Measurements from ENCODE around the gene ZBTB33. TPM values are rescaled to one million over a fixed set of nuclear protein-coding genes. Genes with fewer than 3 reads are reported as not detected.

Gene ZBTB33
- total and polyA plus RNA-seq, 2 of the 13 experiments (the other 11 are each of a cell fraction or from before 2014, with no cell fraction given) = 6.5 to 20.2 TPM

GRCh38 chrX:120200851-120201250 lies 49.8 kb upstream of the ZBTB33 start:
- Histone ChIP-seq H4K20me1 (ENCODE audit: insufficient read depth, low read length) (no peaks in the 10 kb centered on the region), H3K9ac (ENCODE audit: insufficient read depth, low read depth, low read length) (no peak overlapping the region), H3K36me3 (replicated peaks in 1 of 2; ENCODE audit: control insufficient read depth in 1 of 2, insufficient read depth in 2 of 2, low read length in 2 of 2) (no peaks in the 10 kb centered on the region), H3K79me2 (ENCODE audit: insufficient read depth, low read length) (no peaks in the 10 kb centered on the region), H3K27me3 (ENCODE audit: control insufficient read depth in 1 of 2, insufficient read depth in 2 of 2, low read length in 2 of 2) (no peaks in the 10 kb centered on the region), H2AFZ (ENCODE audit: low read length) (no peak overlapping the region), H3K9me3 (ENCODE audit: low read length) (no peaks in the 10 kb centered on the region), H3K4me3 (replicated peaks in 1 of 3; ENCODE audit: insufficient read depth in 1 of 3, low read depth in 2 of 3, low read length in 3 of 3) (no peak overlapping the region), H3K4me1 (ENCODE audit: insufficient read depth, low read length) (no peaks in the 10 kb centered on the region), H3K4me2 (ENCODE audit: low read depth, low read length) (no peak overlapping the region), H3K27ac (ENCODE audit: extremely low read length, insufficient read depth, low read length) (no peak overlapping the region)
- no peak for DNase-seq (ENCODE audit: low spot score)
- WGBS (ENCODE audit: low lambda C conversion rate) = 99% methylated on average over 4 of the region's 11 CpGs
- no TSS peak for BruUV-seq (replicated peaks)
- in situ Hi-C loops (cut with HindIII; ENCODE audit: extremely low pct_ligation_motif_present, low pct_unique_long_range_greater_than_20kb) = no loop called here
- no peak for FAIRE-seq
- ChIA-PET CTCF (ENCODE audit: low intra/inter-chr PET ratio, low total read pairs) (no interaction called here), POLR2A (no interaction called here)
- ATAC-seq = no peak
- intact Hi-C loops (cut with micrococcal nuclease; ENCODE audit: unreplicated experiment) = no loop called here
- no peak for TF ChIP-seq CENPX (CRISPR knock-in tag; IDR thresholded peaks at IDR 0.05)
- no peak for TF ChIP-seq SIX1 (CRISPR knock-in tag; IDR thresholded peaks at IDR 0.05; ENCODE audit: borderline replicate concordance)
- no peak for TF ChIP-seq AGO1 (IDR thresholded peaks at IDR 0.05; ENCODE audit: low read depth, low read length, poor library complexity, severe bottlenecking)
- TF ChIP-seq ZNF674 (CRISPR knock-in tag; IDR thresholded peaks at IDR 0.05; ENCODE audit: low read depth) = no peak
- TF ChIP-seq ZNF460 (CRISPR knock-in tag; IDR thresholded peaks at IDR 0.05; ENCODE audit: borderline replicate concordance) = no peak
- TF ChIP-seq ARHGAP35 (CRISPR knock-in tag; IDR thresholded peaks at IDR 0.05; ENCODE audit: borderline replicate concordance) = no peak
- no peak for TF ChIP-seq HNF1B (CRISPR knock-in tag; IDR thresholded peaks at IDR 0.05)
- no peak for TF ChIP-seq TFDP2 (CRISPR knock-in tag; IDR thresholded peaks at IDR 0.05)
- TF ChIP-seq ARID3A (IDR thresholded peaks at IDR 0.05; ENCODE audit: low read depth, low read length) = no peak
- TF ChIP-seq ZNF670 (CRISPR knock-in tag; IDR thresholded peaks at IDR 0.05; ENCODE audit: borderline replicate concordance) = no peak
- no peak for TF ChIP-seq ZBTB49 (CRISPR knock-in tag; IDR thresholded peaks at IDR 0.05; ENCODE audit: borderline replicate concordance)
- no peak for TF ChIP-seq ZFP36 (IDR thresholded peaks at IDR 0.05; ENCODE audit: borderline replicate concordance, low read depth, low read length, partially characterized antibody)
- no peak for TF ChIP-seq YY1 (IDR thresholded peaks at IDR 0.05; ENCODE audit: insufficient read depth, insufficient replicate concordance, low read depth, low read length)

Measured in HepG2 (cell line).